Upper lobe of left lung (tissue), 6 donors: ENCODE measurements around the gene RACGAP1. TPM values are rescaled to one million over a fixed set of nuclear protein-coding genes. Genes with fewer than 3 reads are reported as not detected.
A peak's percentile ranks its signal among the peaks of the same experiment; 100 is the strongest.

Source experiments
- ATAC-seq, 2 donors: fragments of 200-7000 bp; cut with Tn5 transposase; one replicate each; pipeline ENCODE4 v1.9.1; 2022; ENCODE audit warnings: mild to moderate bottlenecking in 2 of 2, moderate library complexity in 2 of 2; ENCODE audit not compliant: low FRiP score in 2 of 2
- DNase-seq, 2 donors: peaks; one replicate each; pipeline ENCODE4 v3.0.0-alpha.2; 2019 to 2020
- H3K27ac ChIP-seq, 4 donors: fragments of 200-600 bp; sonication (generic); one replicate each; pipeline ENCODE4 v1.5.1; 2016 to 2019
- H3K27me3 ChIP-seq, 4 donors: fragments of 200-600 bp; sonication (generic); one replicate each; pipeline ENCODE4 v1.5.1; 2017 to 2019
- H3K36me3 ChIP-seq, 4 donors: fragments of 200-600 bp; sonication (generic); one replicate each; pipeline ENCODE4 v1.5.1; 2016 to 2019
- H3K4me1 ChIP-seq, 4 donors: fragments of 200-600 bp; sonication (generic); one replicate each; pipeline ENCODE4 v1.5.1; 2018 to 2019
- H3K4me3 ChIP-seq, 4 donors: fragments of 200-600 bp; sonication (generic); one replicate each; pipeline ENCODE4 v1.5.1; 2017 to 2019; ENCODE audit warnings: mild to moderate bottlenecking in 2 of 4, moderate library complexity in 1 of 4
- H3K9me3 ChIP-seq, 4 donors: fragments of 200-600 bp; sonication (generic); one replicate each; pipeline ENCODE4 v1.5.1; 2018 to 2019
- CTCF ChIP-seq, 6 experiments: fragments of 450-650 bp in 4 of 6; fragments of 200-600 bp in 2 of 6; sonication (generic) in 2 of 6; IDR thresholded peaks; one replicate each; pipeline ENCODE4 v1.5.1; 2016 to 2019; ENCODE audit warnings: antibody characterized with exemption in 6 of 6
- EP300 ChIP-seq, 4 donors: sonication (generic); formaldehyde crosslinking; IDR thresholded peaks; one replicate each; pipeline ENCODE4 v1.5.1; 2017; ENCODE audit warnings: antibody characterized with exemption in 4 of 4, control low read depth in 2 of 4
- POLR2A ChIP-seq, 4 donors: fragments of 450-650 bp; IDR thresholded peaks; one replicate each; pipeline ENCODE4 v1.5.1; 2016 to 2017; ENCODE audit warnings: antibody characterized with exemption in 4 of 4, mild to moderate bottlenecking in 2 of 4
- POLR2AphosphoS5 ChIP-seq, 2 donors: sonication (generic); formaldehyde crosslinking; IDR thresholded peaks; one replicate each; pipeline ENCODE4 v1.5.1; 2017; ENCODE audit warnings: antibody characterized with exemption in 2 of 2
- WGBS, 2 donors: methylation state at CpG; one replicate each; pipeline ENCODE4 v1.1.5; 2017 to 2018; 5-methylcytosine and 5-hydroxymethylcytosine counted together
- total RNA-seq, 6 donors: library from RNA; depleted of rRNA in 4 of 6; stranded (reverse); fragments of >200 nt in 4 of 6; gene quantifications; one replicate each; pipeline versions ENCODE4 v1.1.0 to v1.2.1, GENCODE V29; 2016 to 2021
- donor health status: DM: no; HTN: no; CAD: no; lungs with moderate emphysema.
- donor health status: DM: no; HTN: yes; CAD: no; lungs with severe emphysema.

Gene RACGAP1
- 10 to 100 TPM; 10.3 to 22.4 (median 18.4) TPM for total RNA-seq

GRCh38 chr12:50025187-50026059, at the start of gene RACGAP1:
RACGAP1 (minus strand) TSS chr12:50025494; CDS start chr12:50016715, 8,779 bp downstream.
- DNase-seq (peak; percentile 92 to 94), ATAC-seq (peak; percentile 97 to 98)
- TF ChIP-seq EP300 (IDR thresholded peaks at IDR 0.05), result no peak
- TF ChIP-seq POLR2A (IDR thresholded peaks at IDR 0.05), result peak in 1 of 4 donors; percentile 66
- peak; percentile 86 for TF ChIP-seq POLR2AphosphoS5 (IDR thresholded peaks at IDR 0.05)
- TF ChIP-seq CTCF (IDR thresholded peaks at IDR 0.05), result no peak
- Histone ChIP-seq H3K36me3 (no peaks in the 10 kb centered on the region), H3K4me1 (peaks cover 6 to 15% (median 12%) of the 10 kb centered on the region in 4 donors), H3K4me3 (peak within 1 kb of the TSS; percentile 76 to 92 (median 79)), H3K27ac (peak within 1 kb of the TSS; percentile 23 to 86 (median 67)), H3K9me3 (no peaks in the 10 kb centered on the region), H3K27me3 (no peaks in the 10 kb centered on the region)
- WGBS, 2 donors, result 6% methylated on average over 44 to 46 of the region's 47 CpGs

GRCh38 chr12:50073712-50074111, 48.4 kb upstream of the RACGAP1 start:
- H3K36me3 ChIP-seq, result no peaks in the 10 kb centered on the region
- 85 to 94% methylated on average over 4 to 10 of the region's 10 CpGs for WGBS, 2 donors
- no peak for DNase-seq
- H3K9me3 ChIP-seq, result no peaks in the 10 kb centered on the region
- no peaks in the 10 kb centered on the region for H3K27me3 ChIP-seq
- no peak overlapping the region for H3K4me3 ChIP-seq
- H3K27ac ChIP-seq, result no peak overlapping the region
- no peak for ATAC-seq
- H3K4me1 ChIP-seq, result peaks cover 0 to 15% (median 9%) of the 10 kb centered on the region in 4 donors
- TF ChIP-seq POLR2AphosphoS5 (IDR thresholded peaks at IDR 0.05) (no peak), CTCF (IDR thresholded peaks at IDR 0.05) (no peak), EP300 (IDR thresholded peaks at IDR 0.05) (no peak), POLR2A (IDR thresholded peaks at IDR 0.05) (no peak)

- H3K4me1 ChIP-seq, result peaks cover 0 to 15% (median 9%) of the 10 kb centered on the region in 4 donors
- ATAC-seq, result no peak
- H3K4me3 ChIP-seq, result no peak overlapping the region
- H3K36me3 ChIP-seq, result no peaks in the 10 kb centered on the region
- no peak for DNase-seq
- no peak for TF ChIP-seq POLR2A (IDR thresholded peaks at IDR 0.05)
- no peak for TF ChIP-seq POLR2AphosphoS5 (IDR thresholded peaks at IDR 0.05)
- no peak for TF ChIP-seq EP300 (IDR thresholded peaks at IDR 0.05)
- TF ChIP-seq CTCF (IDR thresholded peaks at IDR 0.05), result no peak
- no peak overlapping the region for H3K27ac ChIP-seq
- H3K27me3 ChIP-seq, result no peaks in the 10 kb centered on the region
- WGBS, 2 donors, result 72 to 86% methylated on average over 5 to 7 of the region's 7 CpGs
- no peaks in the 10 kb centered on the region for H3K9me3 ChIP-seq
Measured at GRCh38 chr12:50073206-50073605, 47.9 kb upstream of the RACGAP1 start.

- Histone ChIP-seq H3K27ac (no peak overlapping the region), H3K4me1 (peaks cover 0 to 15% (median 9%) of the 10 kb centered on the region in 4 donors), H3K36me3 (no peaks in the 10 kb centered on the region), H3K4me3 (no peak overlapping the region), H3K9me3 (no peaks in the 10 kb centered on the region), H3K27me3 (no peaks in the 10 kb centered on the region)
- ATAC-seq, result no peak
- WGBS, 2 donors, result 66 to 79% methylated on average over 8 to 10 of the region's 10 CpGs
- no peak for TF ChIP-seq EP300 (IDR thresholded peaks at IDR 0.05)
- no peak for TF ChIP-seq POLR2A (IDR thresholded peaks at IDR 0.05)
- no peak for TF ChIP-seq POLR2AphosphoS5 (IDR thresholded peaks at IDR 0.05)
- no peak for DNase-seq
Measured at GRCh38 chr12:50072198-50072907, 47.1 kb upstream of the RACGAP1 start.
